Measurements from ENCODE around the gene MRPS22.

Gene MRPS22

GRCh38 chr3:139343895-139344856 is at the start of gene MRPS22:
Gene MRPS22 (plus strand): TSS chr3:139344020. CDS start chr3:139344027, 7 bp downstream.
- peak; percentile 82 for DNase-seq

DNA sequence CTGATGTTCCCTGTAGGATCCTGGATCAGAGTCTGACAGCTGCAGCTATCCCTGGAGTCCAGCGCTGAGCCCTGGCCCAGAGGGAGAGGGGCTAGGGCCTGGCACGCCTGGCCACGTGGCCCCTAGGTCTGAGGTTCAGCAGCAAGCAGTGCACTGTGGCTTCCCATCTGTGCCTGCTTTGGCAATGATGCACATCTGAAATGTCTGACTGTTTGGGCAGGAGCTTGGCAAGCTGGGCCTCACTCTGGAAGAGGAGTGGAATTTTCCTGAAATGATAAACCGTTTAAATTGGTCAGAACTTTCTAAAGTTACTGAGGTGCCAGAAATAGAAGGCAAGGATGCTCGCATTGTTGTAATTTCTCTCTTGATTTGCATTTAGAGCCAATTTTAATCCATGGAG is 48.8 kb upstream of the MRPS22 start:
- no peak for DNase-seq

- no peak for DNase-seq
Observed at GRCh38 chr3:139296141-139296718, 47.6 kb upstream of the MRPS22 start.

GRCh38 chr3:139297588-139298311 is 46.1 kb upstream of the MRPS22 start:
- DNase-seq, result no peak

GRCh38 chr3:139299261-139300132 is 44.3 kb upstream of the MRPS22 start:
- no peak for DNase-seq

DNA sequence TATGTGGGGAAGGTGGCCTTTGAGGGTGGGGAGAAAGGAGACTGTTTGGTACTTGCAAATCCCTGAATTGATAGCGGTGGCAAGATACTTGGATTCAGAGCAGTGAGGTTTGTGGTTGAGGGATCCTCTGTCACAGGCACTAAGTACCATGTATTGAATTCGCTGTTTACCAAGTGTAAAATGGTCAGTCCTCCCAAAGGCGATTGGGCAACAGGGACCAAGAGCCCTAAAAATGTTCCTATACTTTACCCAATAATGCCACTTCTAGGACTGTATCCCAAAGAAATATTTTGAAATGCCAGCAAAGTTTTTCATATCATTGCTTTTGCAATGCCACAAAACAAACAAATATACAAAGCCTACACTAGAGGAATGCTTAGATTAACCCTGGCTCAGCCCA is 43.4 kb upstream of the MRPS22 start:
- no peak for DNase-seq

DNA sequence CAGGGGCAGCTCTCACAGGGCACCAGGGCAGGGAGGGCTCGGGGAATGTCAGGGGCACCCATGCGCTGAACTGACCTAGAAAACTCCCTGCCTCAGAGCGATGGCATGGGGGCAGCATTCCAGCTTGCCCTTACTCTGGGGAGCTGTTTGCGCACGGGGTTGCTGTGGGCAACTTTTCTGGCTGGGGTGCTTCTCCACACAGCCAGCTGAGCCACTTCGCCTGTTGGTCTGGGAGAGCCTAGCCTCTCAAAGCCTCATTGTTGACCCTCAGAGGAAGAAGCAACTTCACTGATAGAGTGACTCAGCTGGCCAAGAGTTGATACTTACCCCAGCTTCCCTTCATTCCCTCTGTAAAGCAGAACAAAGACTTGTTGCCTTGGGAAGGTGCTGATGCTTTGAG is 42.6 kb upstream of the MRPS22 start:
- DNase-seq, result no peak

DNA sequence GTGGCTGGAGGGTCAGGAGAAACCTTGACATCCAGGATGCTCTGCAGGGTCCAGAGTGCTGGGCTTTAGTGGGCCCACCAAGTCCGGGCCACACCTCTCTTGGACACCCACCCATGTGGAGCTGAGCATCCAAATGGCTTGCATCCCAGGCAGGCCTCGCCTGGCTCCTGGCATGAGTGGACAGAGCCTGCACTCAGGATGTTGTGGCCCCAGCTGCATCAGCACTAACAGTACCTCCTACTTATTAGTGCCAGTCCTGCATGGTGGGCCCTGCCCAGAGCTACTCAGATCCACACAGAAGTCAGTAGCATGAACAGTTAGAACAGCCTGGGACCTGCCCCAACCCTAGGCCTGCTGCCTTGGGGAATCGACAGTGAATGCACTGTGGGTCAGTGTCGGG is 42.2 kb upstream of the MRPS22 start:
- DNase-seq, result no peak

DNA sequence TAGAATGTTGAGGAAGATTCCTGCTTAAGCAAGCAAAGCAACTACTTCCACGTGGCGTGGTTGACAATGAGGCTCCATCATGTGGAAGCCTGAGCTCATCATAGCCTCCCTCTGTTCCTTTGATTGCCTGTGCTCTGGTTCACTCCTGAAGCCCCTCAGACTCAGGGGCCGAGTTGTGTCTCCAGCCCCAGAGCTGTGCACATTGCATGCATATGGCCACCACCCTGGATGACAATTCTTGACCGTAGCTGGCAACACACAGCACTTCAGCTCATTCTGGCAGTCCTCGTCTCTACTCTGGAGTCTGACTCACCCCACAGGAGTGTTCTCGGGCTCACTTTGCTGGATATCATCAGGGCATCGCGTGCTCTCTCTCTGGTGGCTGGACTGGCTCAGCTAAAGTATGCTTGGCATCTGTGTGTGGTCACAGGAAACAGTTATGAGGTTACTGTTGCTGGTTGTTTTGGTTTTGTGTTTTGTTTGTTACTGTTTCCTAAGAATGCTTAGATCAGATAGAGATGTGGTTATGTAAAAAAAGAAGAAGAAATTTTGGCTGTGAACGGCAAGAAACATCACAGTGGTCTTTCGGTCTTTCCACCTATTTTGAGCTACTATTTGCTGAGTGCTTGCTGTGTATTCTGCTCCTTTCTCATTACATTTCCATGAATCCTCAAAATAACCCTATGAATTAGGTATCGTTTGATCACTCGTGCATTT is 41.6 kb upstream of the MRPS22 start:
- DNase-seq, result no peak

GRCh38 chr3:139302801-139303113 is 41.1 kb upstream of the MRPS22 start:
- DNase-seq, result no peak

GRCh38 chr3:139303216-139303615 is 40.6 kb upstream of the MRPS22 start:
- no peak for DNase-seq

DNA sequence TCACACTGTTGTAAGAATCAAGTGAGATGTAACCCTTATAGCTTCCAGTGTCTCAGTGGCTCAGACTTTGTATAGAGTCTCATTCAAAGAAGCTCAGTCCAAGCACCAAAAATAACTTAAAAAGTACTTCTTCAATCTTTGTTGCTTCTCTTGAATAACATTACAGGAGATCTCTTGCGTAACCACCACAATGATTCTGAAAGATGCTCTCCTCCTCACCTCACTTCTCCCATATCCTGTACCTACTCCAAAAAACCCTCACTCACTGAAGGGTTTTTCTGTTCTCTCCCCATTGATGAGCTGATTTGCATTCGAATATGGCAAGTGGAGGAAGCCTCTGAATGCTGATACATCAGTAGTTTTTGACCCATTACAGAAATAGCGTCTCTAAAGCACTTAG is 39.4 kb upstream of the MRPS22 start:
- DNase-seq, result no peak

DNA sequence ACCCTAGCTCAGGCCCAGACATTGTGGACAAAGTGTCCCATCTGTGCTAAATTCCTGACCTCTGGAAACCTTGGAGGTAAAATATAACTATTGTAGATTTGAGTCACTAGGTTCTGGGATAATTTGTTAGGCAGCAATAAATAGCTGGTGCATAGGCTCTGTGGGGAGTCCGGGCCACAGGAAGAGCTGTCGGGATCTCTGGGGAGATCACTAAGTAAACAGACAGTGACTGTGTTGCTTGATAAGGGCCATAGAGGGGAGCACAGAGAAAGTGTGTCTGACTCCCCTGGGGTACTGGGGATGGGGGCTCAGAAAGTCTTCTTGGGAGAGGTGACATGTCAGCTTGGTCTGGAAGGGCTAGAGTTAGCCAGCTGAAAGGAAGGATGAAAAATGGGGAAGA is 37.7 kb upstream of the MRPS22 start:
- no peak for DNase-seq

DNA sequence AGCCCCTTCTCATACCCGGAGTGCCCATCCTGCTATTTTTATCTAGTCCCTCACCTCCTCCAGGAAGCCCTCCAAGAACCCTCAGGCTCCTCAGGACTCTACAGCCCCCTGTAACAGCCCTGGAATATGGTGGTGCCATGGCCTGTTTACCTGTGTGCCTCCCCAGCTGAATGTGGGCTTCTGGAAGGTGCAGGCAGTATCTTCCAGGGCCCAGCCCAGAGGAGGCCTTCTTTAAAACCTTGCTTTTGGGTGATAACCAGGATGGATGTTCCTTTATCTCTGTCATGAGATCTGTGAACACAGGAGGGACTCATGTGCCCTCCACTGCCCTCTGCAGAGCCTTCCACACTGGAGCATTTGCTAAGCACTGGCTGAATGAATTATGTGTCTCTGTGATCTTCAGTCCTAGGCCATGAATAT is 36.7 kb upstream of the MRPS22 start:
- no peak for DNase-seq

DNA sequence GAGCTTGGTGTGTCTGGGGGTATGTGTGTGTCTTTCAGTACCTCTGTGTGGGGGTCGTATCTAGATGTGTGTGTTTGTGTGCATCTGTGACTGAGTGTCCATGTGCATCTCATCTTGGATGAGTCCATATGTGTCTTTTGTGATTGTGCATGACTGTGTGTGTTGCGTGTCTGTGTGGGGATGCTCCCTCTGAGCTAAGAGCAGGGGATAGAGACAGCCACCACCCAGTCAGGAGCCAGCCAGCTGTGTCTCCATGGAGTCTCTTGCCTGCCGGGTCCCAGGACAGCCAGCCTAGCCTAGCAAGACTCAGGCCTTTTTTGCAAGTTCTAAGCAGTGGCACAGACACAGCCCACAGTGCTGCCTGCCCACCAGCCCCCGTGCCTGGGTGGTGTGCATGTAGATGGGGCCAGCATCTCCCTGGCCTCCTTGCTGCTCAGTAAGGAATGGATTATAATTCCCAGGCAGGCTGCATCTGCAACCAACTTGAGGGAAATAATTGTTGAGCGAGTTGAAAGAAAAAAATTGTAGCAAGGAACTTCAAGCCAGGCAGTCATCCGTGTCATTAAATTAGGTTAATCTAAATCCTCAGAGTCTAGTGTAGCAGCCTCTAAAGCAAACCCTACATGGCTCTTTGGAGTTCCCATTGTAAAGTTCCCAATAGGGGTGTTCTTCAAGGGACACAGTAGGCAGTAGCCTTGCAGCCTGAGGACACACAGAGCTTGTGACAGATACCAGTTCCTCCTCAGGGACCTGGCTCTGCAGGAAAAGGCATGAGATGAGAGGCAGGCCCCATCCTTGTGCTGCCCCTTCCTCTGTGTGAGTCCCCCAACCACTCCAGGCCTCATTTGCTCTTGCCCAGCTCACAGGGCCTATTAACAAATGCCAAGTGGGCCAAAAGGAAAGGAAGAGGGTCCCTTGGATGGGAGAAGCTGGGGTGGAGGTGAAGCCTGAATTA is 35.9 kb upstream of the MRPS22 start:
- no peak for DNase-seq

- no peak for DNase-seq
Observed at GRCh38 chr3:139308560-139308959, 35.3 kb upstream of the MRPS22 start.

DNA sequence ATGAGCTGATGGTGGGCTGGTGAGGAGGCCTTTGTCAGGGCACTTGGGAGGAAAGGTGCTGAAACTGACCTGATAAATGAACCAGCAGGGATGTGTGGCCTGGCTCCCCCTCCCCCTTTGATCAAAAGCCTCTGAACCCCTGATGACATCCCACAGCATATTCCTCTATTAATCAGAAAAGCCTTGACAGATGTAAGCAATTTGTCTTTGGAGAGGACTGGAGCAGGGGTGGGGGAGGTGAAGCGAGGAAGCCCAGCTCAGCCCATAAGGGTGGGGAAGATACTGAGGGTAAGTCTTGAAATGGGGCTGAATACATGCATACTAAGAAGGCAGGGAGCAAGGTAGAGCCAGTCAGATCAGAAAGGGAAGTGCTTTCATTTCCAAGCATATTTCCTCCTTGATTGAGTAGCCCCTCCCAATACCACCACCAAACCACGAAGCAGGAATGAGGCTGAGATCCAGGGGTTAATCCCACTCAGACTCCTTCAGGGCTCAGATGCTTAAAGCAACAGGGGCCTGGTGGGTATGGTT is 34.7 kb upstream of the MRPS22 start:
- DNase-seq, result no peak

DNA sequence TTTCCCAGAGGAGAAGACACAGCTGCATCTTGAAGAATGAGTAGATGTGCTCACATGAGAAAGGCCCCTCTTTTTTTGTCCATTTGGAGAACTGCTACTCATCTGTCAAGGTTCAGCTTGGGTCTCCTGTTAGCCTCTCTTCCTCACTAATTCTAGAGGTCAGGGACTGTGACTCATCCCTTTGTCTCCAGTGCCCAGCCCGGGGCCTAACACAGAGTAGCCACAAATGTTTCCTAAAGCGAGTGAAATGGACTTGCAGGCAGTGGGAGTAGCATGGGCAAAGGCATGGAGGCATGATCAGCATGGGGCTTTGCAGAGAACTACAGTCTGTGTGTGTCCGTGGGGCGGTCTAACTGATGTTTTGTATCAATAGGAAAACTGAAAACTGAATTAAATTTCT is 33.9 kb upstream of the MRPS22 start:
- no peak for DNase-seq

DNA sequence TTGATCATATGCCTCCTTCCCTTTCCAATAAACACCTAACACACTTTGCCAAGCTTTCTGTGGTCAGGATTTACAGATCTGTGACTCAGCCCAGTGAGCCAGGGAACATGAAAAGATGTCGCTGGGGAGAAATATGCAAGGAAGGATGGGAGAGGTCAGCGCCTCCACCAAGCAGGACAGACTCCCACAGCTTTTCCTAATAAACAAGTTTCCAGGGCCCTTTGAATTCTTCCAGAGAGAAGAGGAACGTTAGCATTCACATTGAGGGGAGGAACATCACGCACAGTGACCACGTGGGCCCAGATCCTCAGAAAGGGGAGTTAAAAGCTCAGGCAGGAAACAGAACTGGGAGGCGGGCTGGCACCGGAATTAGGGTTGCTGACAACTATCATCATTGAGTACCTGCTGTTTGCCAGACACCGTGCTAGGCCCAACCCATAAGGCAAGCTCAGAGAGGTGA is 33.3 kb upstream of the MRPS22 start:
- DNase-seq, result no peak

GRCh38 chr3:139311557-139311956 is 32.3 kb upstream of the MRPS22 start:
- no peak for DNase-seq

DNA sequence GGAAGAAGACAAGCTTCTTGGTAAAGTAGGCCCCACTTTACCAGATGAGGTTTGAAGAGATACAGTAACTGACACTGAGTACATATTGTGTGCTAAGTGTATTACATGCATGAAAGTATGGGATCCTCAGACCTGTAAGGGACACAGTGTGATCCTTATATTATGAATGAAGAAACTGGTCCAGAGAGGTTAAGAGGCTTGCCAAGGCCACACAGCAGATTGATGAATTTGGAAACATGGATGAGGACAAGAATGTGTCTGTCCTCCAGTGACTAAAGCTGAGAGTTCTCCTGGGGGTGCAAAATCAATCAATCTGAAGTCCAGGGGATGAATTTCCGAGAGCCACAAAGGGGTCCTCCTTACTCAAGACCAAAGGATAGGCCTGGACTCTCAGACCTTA is 31.4 kb upstream of the MRPS22 start:
- DNase-seq, result no peak

Measured in NCI-H69 (cell line).